Loucy (cell line): ENCODE data around the gene ATP8A2.

Experiments
- EZH2phosphoT487 ChIP-seq: fragments of 200-600 bp; IDR thresholded peaks from 2 replicates; pipeline ENCODE4 v1.6.1; 2018; ENCODE audit warnings: antibody characterized with exemption, mild to moderate bottlenecking, moderate library complexity, borderline replicate concordance
- TF ChIP-seq, protein P1 (sequence below): fragments of 200-600 bp; sonication (generic); conservative IDR thresholded peaks from 2 replicates; pipeline ENCODE4 v1.5.1; 2014; ENCODE audit warnings: mild to moderate bottlenecking, antibody characterized with exemption, low read length

DNA sequence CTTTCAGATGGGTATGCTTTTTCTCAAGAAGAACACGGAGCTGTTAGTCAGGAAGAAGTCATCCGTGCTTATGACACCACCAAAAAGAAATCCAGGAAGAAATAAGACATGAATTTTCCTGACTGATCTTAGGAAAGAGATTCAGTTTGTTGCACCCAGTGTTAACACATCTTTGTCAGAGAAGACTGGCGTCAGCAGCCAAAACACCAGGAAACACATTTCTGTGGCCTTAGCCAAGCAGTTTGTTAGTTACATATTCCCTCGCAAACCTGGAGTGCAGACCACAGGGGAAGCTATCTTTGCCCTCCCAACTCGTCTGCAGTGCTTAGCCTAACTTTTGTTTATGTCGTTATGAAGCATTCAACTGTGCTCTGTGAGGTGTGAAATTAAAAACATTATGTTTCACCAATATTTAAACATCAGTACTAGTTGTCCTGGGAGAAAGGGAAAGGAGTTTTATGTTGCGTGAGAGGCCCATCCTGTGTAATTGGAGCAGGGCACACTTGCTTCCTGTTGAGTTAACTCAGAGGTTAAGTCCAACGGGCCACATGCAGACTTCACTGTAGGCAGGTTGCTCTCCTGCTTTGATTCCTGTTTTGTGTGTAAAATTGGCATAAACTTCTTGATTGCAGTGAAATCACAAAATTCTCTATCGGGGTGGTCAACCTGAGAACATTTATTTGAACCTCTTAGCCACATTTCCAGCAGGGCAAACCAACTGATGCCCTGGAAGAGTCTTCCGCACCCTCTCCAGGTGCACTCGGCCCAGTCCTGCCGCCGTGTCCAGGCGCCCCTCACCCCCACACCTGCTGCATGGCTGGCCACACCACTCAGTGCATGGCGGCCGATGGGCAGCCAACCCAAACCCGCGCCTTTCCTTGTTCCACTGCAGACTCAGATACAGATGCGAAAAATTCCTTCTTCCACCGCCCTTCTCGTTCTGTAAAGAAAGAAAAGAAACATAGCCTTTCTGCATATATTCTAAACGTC is 648.4 kb downstream of the ATP8A2 start:
- TF ChIP-seq, protein P1, sequence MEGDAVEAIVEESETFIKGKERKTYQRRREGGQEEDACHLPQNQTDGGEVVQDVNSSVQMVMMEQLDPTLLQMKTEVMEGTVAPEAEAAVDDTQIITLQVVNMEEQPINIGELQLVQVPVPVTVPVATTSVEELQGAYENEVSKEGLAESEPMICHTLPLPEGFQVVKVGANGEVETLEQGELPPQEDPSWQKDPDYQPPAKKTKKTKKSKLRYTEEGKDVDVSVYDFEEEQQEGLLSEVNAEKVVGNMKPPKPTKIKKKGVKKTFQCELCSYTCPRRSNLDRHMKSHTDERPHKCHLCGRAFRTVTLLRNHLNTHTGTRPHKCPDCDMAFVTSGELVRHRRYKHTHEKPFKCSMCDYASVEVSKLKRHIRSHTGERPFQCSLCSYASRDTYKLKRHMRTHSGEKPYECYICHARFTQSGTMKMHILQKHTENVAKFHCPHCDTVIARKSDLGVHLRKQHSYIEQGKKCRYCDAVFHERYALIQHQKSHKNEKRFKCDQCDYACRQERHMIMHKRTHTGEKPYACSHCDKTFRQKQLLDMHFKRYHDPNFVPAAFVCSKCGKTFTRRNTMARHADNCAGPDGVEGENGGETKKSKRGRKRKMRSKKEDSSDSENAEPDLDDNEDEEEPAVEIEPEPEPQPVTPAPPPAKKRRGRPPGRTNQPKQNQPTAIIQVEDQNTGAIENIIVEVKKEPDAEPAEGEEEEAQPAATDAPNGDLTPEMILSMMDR, result no peak
- TF ChIP-seq EZH2phosphoT487, result no peak
